ENCODE measurements around the gene MIXL1. TPM values are rescaled to one million over a fixed set of nuclear protein-coding genes. Genes with fewer than 3 reads are reported as not detected.

Gene MIXL1
- total and polyA plus RNA-seq, 2 experiments from 2014 or later: 0.07 to 2.2 TPM

DNA sequence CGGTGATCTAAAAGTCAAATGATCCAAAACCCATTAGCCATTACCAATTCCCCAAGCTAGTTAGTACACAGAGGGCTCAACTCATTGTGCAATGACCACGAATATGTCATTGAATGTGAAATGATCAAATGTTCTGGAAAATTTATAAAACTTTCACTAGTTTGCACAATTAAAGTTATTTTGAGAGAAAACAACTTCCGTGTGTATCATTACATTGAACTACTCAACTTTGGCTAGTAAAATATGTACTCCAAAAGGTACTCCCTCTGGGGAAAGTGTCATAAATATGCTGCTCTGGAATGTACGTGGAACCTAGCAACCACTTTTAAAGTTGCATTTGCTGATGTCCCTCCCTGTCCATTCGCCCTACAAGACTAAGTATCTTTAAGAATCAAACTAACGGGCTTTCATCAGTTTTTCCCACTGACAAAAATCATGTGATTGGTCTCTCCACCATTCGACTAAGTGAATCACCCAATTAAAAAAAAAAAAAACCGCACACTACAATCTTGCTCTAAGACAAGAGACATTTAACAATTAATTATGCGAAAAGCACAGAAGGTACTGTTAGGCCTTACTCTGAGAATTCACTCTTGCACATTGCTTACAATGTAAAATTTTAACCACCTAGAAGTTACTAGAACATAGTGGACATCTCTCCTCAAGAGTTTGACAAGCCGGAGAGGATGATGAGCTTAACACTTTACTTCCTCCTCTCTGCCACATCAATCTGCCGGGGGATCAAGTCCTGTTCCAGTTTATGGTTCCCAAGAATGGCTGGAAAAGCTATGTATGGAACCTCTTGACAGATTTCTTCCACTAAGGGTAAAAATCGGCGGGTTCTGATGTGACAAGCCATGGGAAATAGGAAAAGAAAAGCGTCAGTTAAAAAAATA is 38.1 kb upstream of the MIXL1 start:
- Histone ChIP-seq H2AFZ (no peak overlapping the region), H3K4me2 (peak overlapping the region; percentile 87), H3K36me3 (replicated peaks; ENCODE audit: insufficient read depth, low read depth) (no peaks in the 10 kb centered on the region), H3K9me3 (ENCODE audit: low read depth) (no peaks in the 10 kb centered on the region), H3K4me1 (ENCODE audit: insufficient read depth) (peaks cover 30% of the 10 kb centered on the region), H3K9me2 (replicated peaks; ENCODE audit: insufficient read depth) (no peaks in the 10 kb centered on the region), H4K20me1 (ENCODE audit: insufficient read depth, poor library complexity, severe bottlenecking) (peaks cover 52% of the 10 kb centered on the region), H3K79me2 (peaks cover 59% of the 10 kb centered on the region), H3K27me3 (no peaks in the 10 kb centered on the region), H3K4me3 (peak overlapping the region; percentile 59), H3K27ac (peak overlapping the region; percentile 97)
- 42% methylated on average over 14 of the region's 14 CpGs for WGBS (ENCODE audit: low lambda C conversion rate, missing lambda C conversion rate)
- TF ChIP-seq EZH2 (IDR thresholded peaks at IDR 0.05; ENCODE audit: borderline replicate concordance): no peak
- TF ChIP-seq, protein P1, sequence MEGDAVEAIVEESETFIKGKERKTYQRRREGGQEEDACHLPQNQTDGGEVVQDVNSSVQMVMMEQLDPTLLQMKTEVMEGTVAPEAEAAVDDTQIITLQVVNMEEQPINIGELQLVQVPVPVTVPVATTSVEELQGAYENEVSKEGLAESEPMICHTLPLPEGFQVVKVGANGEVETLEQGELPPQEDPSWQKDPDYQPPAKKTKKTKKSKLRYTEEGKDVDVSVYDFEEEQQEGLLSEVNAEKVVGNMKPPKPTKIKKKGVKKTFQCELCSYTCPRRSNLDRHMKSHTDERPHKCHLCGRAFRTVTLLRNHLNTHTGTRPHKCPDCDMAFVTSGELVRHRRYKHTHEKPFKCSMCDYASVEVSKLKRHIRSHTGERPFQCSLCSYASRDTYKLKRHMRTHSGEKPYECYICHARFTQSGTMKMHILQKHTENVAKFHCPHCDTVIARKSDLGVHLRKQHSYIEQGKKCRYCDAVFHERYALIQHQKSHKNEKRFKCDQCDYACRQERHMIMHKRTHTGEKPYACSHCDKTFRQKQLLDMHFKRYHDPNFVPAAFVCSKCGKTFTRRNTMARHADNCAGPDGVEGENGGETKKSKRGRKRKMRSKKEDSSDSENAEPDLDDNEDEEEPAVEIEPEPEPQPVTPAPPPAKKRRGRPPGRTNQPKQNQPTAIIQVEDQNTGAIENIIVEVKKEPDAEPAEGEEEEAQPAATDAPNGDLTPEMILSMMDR (IDR thresholded peaks at IDR 0.05; ENCODE audit: poor library complexity): no peak
- TF ChIP-seq EZH2phosphoT487 (IDR thresholded peaks at IDR 0.05; ENCODE audit: low read depth, severe bottlenecking, unreplicated experiment): no peak
- no peak for DNase-seq (ENCODE audit: low spot score)

DNA sequence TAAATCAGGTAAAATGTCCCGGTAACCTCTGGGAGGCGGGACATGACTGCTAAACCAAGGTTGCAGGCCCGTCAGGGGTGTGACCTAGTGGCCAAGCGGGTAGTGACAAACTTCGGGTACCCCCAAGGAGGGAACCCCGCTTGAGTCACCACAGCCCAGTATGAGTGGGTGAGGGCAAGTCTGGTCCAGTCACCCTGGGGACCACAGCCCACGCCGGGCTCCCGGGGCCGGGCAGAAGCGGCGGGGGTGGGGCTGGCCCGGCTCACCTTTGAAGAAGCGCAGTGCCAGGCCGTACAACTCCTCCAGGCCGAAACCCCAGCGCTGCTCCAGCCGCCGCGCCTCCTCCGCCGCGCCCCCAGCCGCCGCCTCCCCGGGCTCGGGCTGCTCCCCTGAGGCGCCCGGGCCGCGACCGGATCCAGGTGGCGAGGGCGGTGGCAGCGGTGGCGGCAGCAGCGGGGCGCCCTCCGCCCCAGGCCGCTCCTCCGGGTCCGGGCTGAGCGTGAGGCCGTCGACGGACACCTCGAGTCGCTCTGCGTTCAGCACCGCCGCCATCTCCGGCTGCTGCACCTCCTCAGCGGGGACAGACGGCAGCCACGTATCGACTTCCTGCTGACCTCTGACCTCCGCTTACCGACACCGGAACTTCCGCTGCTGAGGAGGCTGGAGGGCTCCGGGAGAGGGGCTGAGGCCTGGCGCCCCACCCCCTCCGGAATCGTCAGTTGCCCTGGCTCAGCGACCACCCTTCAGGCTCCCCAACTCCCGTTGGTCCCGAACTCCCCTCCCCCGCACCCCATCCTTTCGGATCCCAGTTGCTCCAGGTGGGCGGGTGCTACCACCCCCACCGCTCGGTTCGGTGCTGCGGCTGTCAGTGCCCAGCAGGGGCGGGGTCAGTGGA is 37.1 kb upstream of the MIXL1 start, which contains the start of gene ACBD3:
ACBD3 (minus strand) TSS at position 618 of the 895 bp plus-strand sequence; CDS start at position 552, 66 bp downstream.
- peak within 1 kb of the TSS; percentile 59 for H3K4me3 ChIP-seq
- peak; percentile 94 for DNase-seq (ENCODE audit: low spot score)
- no peaks in the 10 kb centered on the region for H3K36me3 ChIP-seq (replicated peaks; ENCODE audit: insufficient read depth, low read depth)
- peaks cover 43% of the 10 kb centered on the region for H4K20me1 ChIP-seq (ENCODE audit: insufficient read depth, poor library complexity, severe bottlenecking)
- H2AFZ ChIP-seq: peak within 1 kb of the TSS; percentile 91
- no peaks in the 10 kb centered on the region for H3K9me2 ChIP-seq (replicated peaks; ENCODE audit: insufficient read depth)
- WGBS (ENCODE audit: low lambda C conversion rate, missing lambda C conversion rate): under 1% methylated on average over 43 of the region's 75 CpGs
- TF ChIP-seq, protein P1 (IDR thresholded peaks at IDR 0.05; ENCODE audit: poor library complexity): no peak
- TF ChIP-seq EZH2 (IDR thresholded peaks at IDR 0.05; ENCODE audit: borderline replicate concordance): no peak
- TF ChIP-seq EZH2phosphoT487 (IDR thresholded peaks at IDR 0.05; ENCODE audit: low read depth, severe bottlenecking, unreplicated experiment): no peak
- no peaks in the 10 kb centered on the region for H3K27me3 ChIP-seq
- H3K27ac ChIP-seq: peak within 1 kb of the TSS; percentile 97
- peaks cover 49% of the 10 kb centered on the region for H3K79me2 ChIP-seq
- H3K4me2 ChIP-seq: peak within 1 kb of the TSS; percentile 87
- no peaks in the 10 kb centered on the region for H3K9me3 ChIP-seq (ENCODE audit: low read depth)
- H3K4me1 ChIP-seq (ENCODE audit: insufficient read depth): peaks cover 26% of the 10 kb centered on the region

DNA sequence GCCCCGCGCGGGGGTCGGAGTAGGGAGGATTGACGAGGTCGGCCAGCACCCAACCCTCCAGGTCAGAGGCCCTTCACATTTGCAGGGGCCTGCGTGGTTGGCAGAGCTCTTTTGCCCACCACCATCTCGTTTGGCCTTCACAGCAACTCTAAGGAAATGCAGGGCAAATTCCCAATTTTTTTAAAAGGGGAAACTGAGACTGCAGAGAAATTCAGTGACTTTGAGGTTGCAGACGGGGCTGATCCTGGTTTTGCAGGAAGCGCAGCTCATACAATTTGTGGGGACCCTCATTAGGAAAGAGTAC is 36.5 kb upstream of the MIXL1 start:
- H3K4me1 ChIP-seq (ENCODE audit: insufficient read depth): peaks cover 20% of the 10 kb centered on the region
- TF ChIP-seq, protein P1 (IDR thresholded peaks at IDR 0.05; ENCODE audit: poor library complexity): no peak
- TF ChIP-seq EZH2phosphoT487 (IDR thresholded peaks at IDR 0.05; ENCODE audit: low read depth, severe bottlenecking, unreplicated experiment) (no peak), EZH2 (IDR thresholded peaks at IDR 0.05; ENCODE audit: borderline replicate concordance) (no peak)
- H3K4me3 ChIP-seq: peak overlapping the region; percentile 59
- H3K79me2 ChIP-seq: peaks cover 43% of the 10 kb centered on the region
- no peaks in the 10 kb centered on the region for H3K9me2 ChIP-seq (replicated peaks; ENCODE audit: insufficient read depth)
- no peak for DNase-seq (ENCODE audit: low spot score)
- H3K27ac ChIP-seq: peak overlapping the region; percentile 97
- no peaks in the 10 kb centered on the region for H3K36me3 ChIP-seq (replicated peaks; ENCODE audit: insufficient read depth, low read depth)
- no peaks in the 10 kb centered on the region for H3K9me3 ChIP-seq (ENCODE audit: low read depth)
- H2AFZ ChIP-seq: peak overlapping the region; percentile 91
- H4K20me1 ChIP-seq (ENCODE audit: insufficient read depth, poor library complexity, severe bottlenecking): peaks cover 37% of the 10 kb centered on the region
- H3K4me2 ChIP-seq: peak overlapping the region; percentile 87
- 11% methylated on average over 10 of the region's 10 CpGs for WGBS (ENCODE audit: low lambda C conversion rate, missing lambda C conversion rate)
- no peaks in the 10 kb centered on the region for H3K27me3 ChIP-seq

All from hepatocyte (in vitro differentiated cells).